SW 1271 (cell line): Measurements from ENCODE around the gene DNAJB8.

Experiments
- DNase-seq, 2 experiments: peaks; one replicate each; lab custom pipeline; 2025; lab: John Stamatoyannopoulos, UW

The DNAJB8 gene

GRCh38 chr3:128483657-128484403, 17.1 kb upstream of the DNAJB8 start:
- DNase-seq = no peak

- DNase-seq = no peak
Observed at GRCh38 chr3:128482666-128483656, 16.3 kb upstream of the DNAJB8 start.

- no peak for DNase-seq
Observed at GRCh38 chr3:128482175-128482574, 15.5 kb upstream of the DNAJB8 start.

- DNase-seq = no peak
Observed at GRCh38 chr3:128481438-128481942, 14.8 kb upstream of the DNAJB8 start.

DNA sequence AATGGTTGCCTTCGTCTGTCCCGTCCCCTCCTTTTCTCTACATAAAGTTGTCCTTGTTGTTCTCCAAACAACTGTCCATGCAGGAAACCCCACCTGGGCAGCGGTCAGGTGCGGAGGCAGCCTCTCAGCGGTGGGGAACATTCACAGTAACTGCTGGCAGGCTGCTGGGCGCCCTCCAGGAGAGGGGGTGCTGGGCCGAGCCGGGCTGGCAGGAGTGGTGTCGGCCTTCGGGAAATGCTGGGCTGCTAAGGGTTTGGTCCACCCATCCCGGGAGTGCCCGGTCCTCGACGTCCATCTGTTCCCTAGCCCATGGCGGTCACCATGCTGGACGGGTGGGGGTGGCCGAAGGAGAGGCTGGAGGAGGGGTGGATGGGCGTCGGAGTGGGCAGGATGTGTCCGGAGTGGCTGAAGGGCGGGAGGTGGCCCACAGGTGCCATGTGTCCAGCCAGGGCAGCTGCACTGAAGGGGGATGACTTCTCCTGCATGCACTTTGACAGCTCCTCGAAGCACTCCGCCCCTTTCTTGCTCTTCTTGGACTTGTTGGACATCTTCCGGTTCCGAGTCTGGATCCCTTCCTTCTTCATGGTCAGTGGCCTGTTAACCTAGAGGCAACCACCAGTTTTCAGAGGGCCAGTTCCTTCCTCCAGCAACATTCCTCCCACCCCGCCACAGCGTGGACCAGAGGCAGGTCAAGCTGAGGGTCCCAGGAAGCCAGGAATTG, 14.2 kb upstream of the DNAJB8 start:
- no peak for DNase-seq

DNA sequence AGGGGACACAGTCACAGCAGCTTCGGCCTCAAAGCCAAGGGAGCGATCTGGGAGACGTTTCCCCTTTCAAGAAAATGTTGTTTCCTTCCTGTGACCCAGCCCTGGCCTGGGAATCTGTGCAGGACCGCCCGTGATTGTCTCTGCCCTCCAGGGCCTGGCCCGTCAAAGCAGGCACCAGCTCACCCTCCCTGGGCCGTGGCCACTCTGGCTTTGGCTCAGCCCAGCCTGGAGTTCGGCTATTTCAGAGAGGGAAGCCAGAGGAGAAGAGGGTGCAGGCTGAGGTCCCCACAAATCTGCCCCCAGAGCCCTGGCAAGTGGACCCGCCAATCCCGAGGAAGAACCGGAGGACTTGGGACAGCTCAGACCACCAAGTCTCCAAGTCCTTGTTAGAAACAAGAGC, 13.6 kb upstream of the DNAJB8 start:
- DNase-seq = no peak

DNA sequence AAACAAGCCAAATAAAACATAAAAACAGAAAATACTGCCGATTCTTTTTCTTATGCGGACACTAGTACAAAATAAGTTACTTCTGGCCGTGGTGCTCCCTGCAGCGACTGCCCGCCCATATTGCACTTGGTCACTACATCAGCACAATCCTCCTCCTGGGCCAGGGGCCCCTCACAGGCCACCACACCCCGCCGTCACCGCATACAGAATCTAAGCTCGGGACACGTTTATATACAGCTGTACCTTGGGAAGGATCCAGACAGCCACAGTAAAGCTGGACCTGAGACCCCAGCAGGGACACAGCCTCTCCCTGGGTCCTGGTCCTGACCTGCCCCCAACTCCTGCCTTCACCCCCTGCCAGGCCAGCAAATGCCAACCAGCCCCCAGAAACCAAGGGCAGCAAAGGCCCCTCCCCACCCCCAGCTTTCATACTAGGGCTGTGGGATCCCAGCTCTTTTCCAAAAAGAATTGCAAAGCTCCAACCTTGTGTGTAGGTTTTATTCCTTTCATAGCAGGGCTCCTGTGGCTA, 12.9 kb upstream of the DNAJB8 start:
- no peak for DNase-seq

DNA sequence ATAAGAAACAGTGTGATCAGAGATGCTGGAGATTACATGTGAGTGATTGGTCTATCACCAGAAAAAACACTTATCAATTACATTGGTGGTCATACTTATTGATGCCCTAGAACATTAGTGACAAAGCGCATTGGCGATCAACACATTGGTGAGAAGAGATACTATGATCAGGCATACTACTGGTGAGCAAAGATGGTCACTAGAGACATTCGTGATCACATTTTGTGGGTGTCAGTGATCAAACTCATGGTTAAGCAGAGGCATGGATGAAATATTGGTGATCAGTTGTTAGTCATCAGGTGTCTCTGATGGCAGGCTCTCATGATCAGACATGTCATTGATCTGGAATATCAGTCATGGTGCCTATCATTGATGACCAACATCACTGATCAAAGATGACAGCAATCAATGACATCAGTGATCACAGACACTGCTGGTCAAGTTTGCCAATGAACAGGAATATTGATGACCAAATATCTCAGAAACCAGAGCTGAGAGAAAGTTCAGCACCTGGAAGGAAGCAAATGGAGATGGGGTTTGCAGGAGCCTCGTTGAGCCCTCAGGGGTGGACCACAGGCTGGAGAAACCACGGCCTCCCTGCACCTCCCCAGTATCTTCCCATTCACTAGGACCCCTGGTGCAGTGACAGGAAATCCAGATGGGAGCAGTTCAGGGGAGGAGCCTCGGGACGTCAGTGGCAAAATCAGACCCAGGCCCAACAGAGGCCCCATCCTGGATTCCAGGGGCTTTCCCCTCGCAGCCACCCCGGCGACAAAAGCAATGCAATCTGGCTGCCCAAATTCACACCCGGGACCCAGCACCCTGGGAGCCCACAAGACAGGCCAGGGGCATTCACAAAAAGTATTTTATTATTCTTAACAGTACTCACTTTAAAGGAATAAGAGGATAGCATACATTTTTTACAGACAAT, 12.2 kb upstream of the DNAJB8 start:
- no peak for DNase-seq

DNA sequence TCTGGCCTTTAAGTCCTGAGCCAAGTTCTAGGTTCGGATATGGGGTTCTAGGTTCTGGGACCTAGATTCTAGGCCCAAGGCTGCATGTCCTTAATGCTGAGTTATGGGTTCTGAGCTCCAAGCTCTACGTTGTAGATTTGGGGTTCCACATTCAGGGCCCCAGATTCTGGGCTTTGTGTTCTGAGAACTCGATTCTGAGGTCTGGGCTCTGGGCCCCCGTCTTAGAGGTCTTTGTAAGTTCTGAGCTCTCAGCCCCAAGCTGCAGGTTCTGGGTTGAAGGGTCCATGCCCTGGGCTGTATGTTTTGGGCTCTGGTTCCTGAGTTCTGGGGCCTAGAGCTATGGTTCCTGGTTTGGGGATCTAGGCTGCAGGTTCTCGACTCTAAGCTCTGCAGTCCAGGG, 10.0 kb upstream of the DNAJB8 start:
- DNase-seq = no peak

DNA sequence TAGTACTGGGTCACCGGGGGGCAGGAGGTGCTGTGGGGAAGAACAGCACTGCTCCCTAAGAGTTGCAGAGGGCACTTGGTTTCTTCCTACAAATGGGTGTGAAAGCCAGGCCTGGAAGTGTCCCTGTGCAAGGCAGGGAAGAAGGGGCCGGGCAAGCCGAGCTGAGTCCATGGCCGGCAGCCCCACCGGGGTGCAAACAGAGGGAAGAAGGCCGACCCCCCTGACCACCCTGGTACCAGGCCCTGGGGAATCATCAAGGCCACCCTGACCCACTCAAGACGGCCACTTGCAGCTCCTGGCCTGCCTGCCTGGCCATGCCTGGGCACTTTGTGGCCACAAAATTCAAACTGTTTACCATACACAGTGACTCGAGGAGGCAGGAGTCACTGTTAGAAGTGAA, 8.7 kb upstream of the DNAJB8 start:
- DNase-seq = no peak

DNA sequence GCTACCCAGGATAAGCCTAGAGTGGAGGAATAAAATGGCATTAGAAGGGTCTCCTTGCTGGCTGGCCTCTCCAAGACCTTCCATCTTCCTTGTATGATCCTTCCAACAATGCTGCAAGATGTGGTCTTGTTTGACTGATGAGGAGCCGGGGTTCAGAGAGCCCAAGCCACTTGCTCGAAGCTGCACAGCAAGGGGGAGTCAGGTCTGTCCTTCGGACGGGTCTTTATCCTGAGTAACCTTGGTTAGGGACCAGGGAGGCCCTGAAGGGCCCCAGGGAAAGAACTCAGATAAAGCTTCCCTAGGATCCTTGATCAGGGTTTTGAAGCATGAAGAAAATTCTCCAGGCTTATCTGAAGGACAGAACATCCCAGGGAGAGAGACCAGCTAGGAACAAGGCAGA, 7.0 kb upstream of the DNAJB8 start:
- no peak for DNase-seq

DNA sequence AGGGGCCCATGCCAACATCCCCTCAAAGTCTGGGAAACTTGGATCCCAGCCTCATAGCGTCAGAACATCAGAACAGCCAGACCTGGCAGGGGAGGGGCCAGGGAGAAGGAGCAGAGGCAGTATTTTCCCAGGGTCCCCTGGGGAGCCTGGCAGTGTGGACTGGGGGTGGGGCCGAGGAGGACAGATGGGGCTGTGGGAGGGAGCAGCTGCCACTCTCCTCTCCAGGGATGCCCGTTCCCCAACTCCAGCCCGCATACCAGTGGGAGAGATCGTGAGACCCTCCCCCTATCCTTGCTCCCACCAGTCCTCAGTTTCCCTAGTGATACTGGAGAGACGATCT, 6.5 kb upstream of the DNAJB8 start:
- DNase-seq = no peak

GRCh38 chr3:128472449-128473179, 5.9 kb upstream of the DNAJB8 start:
- no peak for DNase-seq

- DNase-seq = no peak
Observed at GRCh38 chr3:128471720-128472119, 5.0 kb upstream of the DNAJB8 start.

DNA sequence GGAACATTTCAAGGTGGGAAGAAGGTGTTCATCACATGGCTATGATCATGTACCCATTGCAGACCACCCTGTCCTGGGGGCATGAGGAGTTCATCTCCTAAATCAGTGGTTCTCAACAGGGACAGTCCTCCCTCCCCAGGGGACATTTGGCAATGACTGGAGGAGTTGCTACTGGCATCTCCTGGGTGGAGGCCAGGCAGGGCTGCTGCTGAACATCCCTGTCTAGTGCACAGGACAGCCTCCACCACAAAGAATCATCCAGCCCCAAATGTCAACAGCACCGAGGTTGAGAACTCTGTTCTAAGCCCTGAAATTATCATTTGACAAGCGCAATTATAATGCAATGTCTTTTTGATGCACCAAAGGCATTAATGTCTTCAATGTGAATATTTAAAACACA, 4.4 kb upstream of the DNAJB8 start:
- no peak for DNase-seq

GRCh38 chr3:128470134-128470899, 3.6 kb upstream of the DNAJB8 start:
- DNase-seq = no peak

DNA sequence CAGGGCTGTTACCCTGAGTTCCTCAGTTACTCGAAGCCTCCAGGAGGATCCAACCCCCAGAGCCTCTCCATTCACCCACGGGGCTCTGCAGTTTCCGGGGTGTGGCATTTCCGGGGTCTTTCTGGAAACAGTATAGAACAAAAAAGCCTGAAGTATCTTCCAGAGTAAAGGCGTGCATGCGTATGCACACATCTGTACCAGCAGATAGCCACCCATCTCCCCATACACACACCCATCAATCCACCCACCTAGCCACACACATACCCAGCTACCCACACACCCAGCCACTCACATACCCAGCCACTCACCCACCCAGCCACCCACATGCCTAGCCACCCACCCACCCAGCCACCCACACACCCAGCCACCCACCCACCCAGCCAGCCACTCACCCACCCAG, 2.9 kb upstream of the DNAJB8 start:
- no peak for DNase-seq

- DNase-seq = no peak
Observed at GRCh38 chr3:128468791-128469527, 2.3 kb upstream of the DNAJB8 start.

DNA sequence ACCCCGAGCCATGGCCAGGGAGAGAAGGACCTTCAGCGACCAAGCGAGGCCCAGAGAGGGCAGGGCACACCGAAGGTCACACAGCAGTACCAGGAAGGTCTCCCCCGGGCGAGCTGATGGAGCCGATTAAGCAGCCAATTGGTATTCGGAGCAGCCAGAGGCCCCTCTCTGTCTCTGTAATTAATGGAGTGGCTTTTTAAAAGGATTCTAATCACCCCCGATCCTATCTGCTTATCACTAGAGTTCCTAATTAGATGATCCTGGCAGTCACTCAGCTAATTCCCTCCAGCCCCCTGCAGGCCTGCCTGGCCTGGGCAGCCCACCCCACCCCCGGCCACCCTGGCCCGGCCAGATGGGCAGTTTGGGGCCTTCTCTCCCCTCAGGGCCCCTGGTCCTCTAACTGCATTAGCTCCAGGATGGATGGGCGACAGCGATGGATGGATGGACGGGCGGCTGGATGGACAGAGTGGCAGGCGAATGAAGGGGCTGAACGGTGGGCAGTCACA, 1.6 kb upstream of the DNAJB8 start:
- no peak for DNase-seq
